ENCODE measurements around the gene TTLL8. TPM values are rescaled to one million over a fixed set of nuclear protein-coding genes. Genes with fewer than 3 reads are reported as not detected.

The TTLL8 gene
- total and polyA plus RNA-seq, 2 of the 8 experiments (the other 6 are each of a cell fraction or from before 2014, with no cell fraction given) = not detected

- peaks cover 18 to 26% (median 22%) of the 10 kb centered on the region in 4 experiments for H3K27me3 ChIP-seq (replicated peaks in 1 of 4; ENCODE audit: control insufficient read depth in 3 of 4, extremely low read depth in 1 of 4, insufficient read depth in 3 of 4, low read length in 3 of 4)
- TF ChIP-seq TEAD4 (IDR thresholded peaks at IDR 0.05; ENCODE audit: low read depth, low read length) (no peak), EZH2 (IDR thresholded peaks at IDR 0.05; ENCODE audit: low read depth, low read length, severe bottlenecking) (no peak), BRCA1 (IDR thresholded peaks at IDR 0.05; ENCODE audit: low read depth, low read length) (no peak), RFX5 (IDR thresholded peaks at IDR 0.05; ENCODE audit: borderline replicate concordance, low read depth, low read length) (no peak), CBX8 (IDR thresholded peaks at IDR 0.05; ENCODE audit: borderline replicate concordance, low read depth, low read length) (no peak), POU5F1 (IDR thresholded peaks at IDR 0.05; ENCODE audit: low read depth, low read length) (no peak), CTBP2 (IDR thresholded peaks at IDR 0.05; ENCODE audit: borderline replicate concordance, insufficient read depth, insufficient read length, low read length) (no peak), SRF (IDR thresholded peaks at IDR 0.05; ENCODE audit: low read depth, low read length) (no peak), EGR1 (IDR thresholded peaks at IDR 0.05; ENCODE audit: borderline replicate concordance, low read depth, low read length) (no peak), YY1 (IDR thresholded peaks at IDR 0.05; ENCODE audit: low read depth, low read length) (no peak), EP300 (IDR thresholded peaks at IDR 0.05; ENCODE audit: borderline replicate concordance in 1 of 2, low read depth in 2 of 2, low read length in 2 of 2) (no peak), SUZ12 (IDR thresholded peaks at IDR 0.05; ENCODE audit: low read length) (no peak), BCL11A (IDR thresholded peaks at IDR 0.05; ENCODE audit: low read depth in 2 of 2, low read length in 2 of 2) (no peak)
These were observed 39.4 kb downstream of the TTLL8 start for GRCh38 chr22:50018608-50019285.

More at GRCh38 chr22:50018608-50019285, 39.4 kb downstream of the TTLL8 start:
- ChIA-PET CTCF (ENCODE audit: partially characterized antibody) (interaction anchor here (1.1 to 2.5 kb wide), 4 partner anchors 18 to 251 kb away, joined by 4 to 10 read pairs (median 5); no protein-coding TSS in a partner anchor), POLR2A (ENCODE audit: partially characterized antibody) (interaction anchor here (1.7 kb wide), 1 partner anchor 11 kb away, joined by 4 read pairs; no protein-coding TSS in a partner anchor)
- no peak overlapping the region for H2BK5ac ChIP-seq (ENCODE audit: low read depth, low read length)
- peaks cover 0 to 3% of the 10 kb centered on the region in 2 experiments for H4K20me1 ChIP-seq (replicated peaks in 1 of 2; ENCODE audit: control insufficient read depth in 1 of 2, insufficient read depth in 2 of 2, low read length in 2 of 2)
- no peaks in the 10 kb centered on the region for H3K79me2 ChIP-seq (ENCODE audit: control insufficient read depth in 1 of 2, insufficient read depth in 2 of 2, low read length in 2 of 2)
- no peak overlapping the region for H4K5ac ChIP-seq (ENCODE audit: insufficient read length, low read depth, low read length)
- no peak overlapping the region for H2AFZ ChIP-seq (ENCODE audit: low read length)
- H3K23me2 ChIP-seq (ENCODE audit: low read depth, low read length) = peaks cover 7% of the 10 kb centered on the region; the same call in 1 of the 2 replicates
- WGBS, 2 experiments (ENCODE audit: extremely low coverage in 1 of 2, insufficient coverage in 1 of 2, insufficient read length in 1 of 2, insufficient replicate concordance in 2 of 2, low coverage in 1 of 2, low lambda C conversion rate in 2 of 2, missing lambda C conversion rate in 1 of 2) = 86% methylated on average over 11 of the region's 11 CpGs; no CpG with 5 or more reads in 1 of the 2 experiments
- no peak for DNase-seq (ENCODE audit: low read depth in 1 of 2, low spot score in 2 of 2)
- H2BK120ac ChIP-seq (replicated peaks; ENCODE audit: low read depth, low read length) = no peak overlapping the region
- H3K9me3 ChIP-seq (ENCODE audit: insufficient read depth in 2 of 2, low read depth in 1 of 2, low read length in 1 of 2) = peaks cover 0 to 12% of the 10 kb centered on the region in 2 experiments; a peak in 2 of 4 replicates
- H2AK5ac ChIP-seq (ENCODE audit: low read depth, low read length) = no peak overlapping the region
- no peaks in the 10 kb centered on the region; a peak in 1 of 8 replicates for H3K36me3 ChIP-seq (ENCODE audit: control insufficient read depth in 2 of 4, insufficient read depth in 4 of 4, low read length in 3 of 4)
- no peak overlapping the region for H3K14ac ChIP-seq (ENCODE audit: insufficient read length)
- H3K79me1 ChIP-seq (ENCODE audit: low read depth, low read length) = no peaks in the 10 kb centered on the region; the same call in 1 of the 2 replicates
- no peak overlapping the region for H2BK12ac ChIP-seq (ENCODE audit: low read depth, low read length)
- no peak overlapping the region for H3K18ac ChIP-seq (ENCODE audit: extremely low read depth, low read length)
- H4K8ac ChIP-seq (ENCODE audit: extremely low read depth, insufficient read depth, low read length) = no peak overlapping the region
- H3K4me2 ChIP-seq (ENCODE audit: insufficient read depth in 1 of 2, low read depth in 2 of 2, low read length in 2 of 2) = no peak overlapping the region
- no peak overlapping the region for H3K56ac ChIP-seq (replicated peaks; ENCODE audit: insufficient read length, low read depth, low read length)
- H4K91ac ChIP-seq (replicated peaks; ENCODE audit: insufficient read length, low read length) = no peak overlapping the region
- H2BK15ac ChIP-seq (ENCODE audit: low read length) = no peak overlapping the region
- no peak for FAIRE-seq
- H2BK20ac ChIP-seq (ENCODE audit: low read length) = no peak overlapping the region
- peaks cover 0 to 11% (median 5%) of the 10 kb centered on the region in 4 experiments; a peak in 5 of 7 replicates for H3K4me1 ChIP-seq (replicated peaks in 1 of 4; ENCODE audit: control insufficient read depth in 3 of 4, insufficient read depth in 4 of 4, low read length in 3 of 4)
- H3K4me3 ChIP-seq (ENCODE audit: extremely low read depth in 1 of 4, insufficient read depth in 2 of 4, low read depth in 3 of 4, low read length in 4 of 4) = no peak overlapping the region
- no peak overlapping the region for H3K4ac ChIP-seq (replicated peaks; ENCODE audit: insufficient read length, low read depth, low read length)
- no peak overlapping the region for H3K27ac ChIP-seq (ENCODE audit: low read depth, low read length)
- no peak overlapping the region for H3K23ac ChIP-seq (ENCODE audit: insufficient read length)
- no peak overlapping the region for H3K9ac ChIP-seq (replicated peaks in 1 of 4; ENCODE audit: extremely low read depth in 1 of 4, low read depth in 3 of 4, low read length in 3 of 4)

All from H1 (cell line).